GM23248 (cell line): Measurements from ENCODE around the gene PEPD.

ENCODE experiments used
- EZH2 ChIP-seq: fragments of 200-600 bp; sonication (generic); IDR thresholded peaks from 2 replicates; pipeline ENCODE4 v1.6.1; 2018; ENCODE audit warnings: antibody characterized with exemption, mild to moderate bottlenecking; ENCODE audit not compliant: insufficient read depth, poor library complexity, severe bottlenecking
- EZH2phosphoT487 ChIP-seq: fragments of 200-600 bp; sonication (generic); IDR thresholded peaks from 2 replicates; pipeline ENCODE4 v1.6.1; 2018; ENCODE audit warnings: antibody characterized with exemption, moderate library complexity, mild to moderate bottlenecking, low read depth; ENCODE audit not compliant: insufficient read depth

DNA sequence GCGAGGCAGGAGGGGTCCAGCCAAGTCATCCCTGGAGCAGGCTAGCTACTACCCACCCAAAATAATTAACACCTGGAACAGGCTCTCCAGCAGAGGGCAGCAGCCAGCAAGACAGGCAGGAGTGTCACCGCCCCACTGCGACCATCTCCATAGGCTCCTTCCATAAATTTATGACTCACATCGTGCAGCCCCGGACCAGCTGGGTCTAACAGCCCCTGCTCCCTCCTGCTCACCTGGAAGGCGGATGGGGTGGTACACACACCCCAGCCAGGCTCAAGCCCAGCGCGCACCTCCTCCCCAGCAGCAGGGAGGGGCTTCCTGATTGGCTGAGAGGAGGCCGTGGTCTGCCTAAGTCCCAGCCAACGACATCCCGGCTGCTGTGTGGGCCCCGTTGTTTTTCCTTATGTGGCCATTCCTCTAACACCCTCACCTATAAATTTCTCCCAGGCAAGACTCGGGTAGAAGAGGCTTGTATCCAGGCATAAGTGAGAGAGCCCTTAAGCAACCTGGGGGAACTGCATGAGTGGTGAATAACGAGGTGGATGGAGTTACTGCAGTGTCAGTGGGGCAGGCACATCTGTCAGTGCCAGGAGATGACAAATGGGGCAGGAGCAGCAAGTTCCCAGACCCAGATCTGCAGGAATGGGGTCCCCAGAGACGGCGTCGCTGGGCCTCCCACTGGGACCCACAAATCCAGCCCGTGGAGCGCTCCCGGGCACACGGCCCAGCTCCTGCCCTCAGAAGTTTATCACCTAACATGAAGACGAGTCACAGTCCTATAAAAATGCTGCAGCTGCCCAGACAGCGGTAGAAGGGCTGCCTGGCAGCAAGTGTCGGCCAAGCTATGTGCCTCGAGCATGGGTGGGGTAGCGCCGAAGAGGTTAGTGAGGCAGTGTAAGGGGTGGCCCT lies 105.0 kb downstream of the PEPD start:
- TF ChIP-seq EZH2 (no peak), EZH2phosphoT487 (no peak)
